IPS-20b (cell line): ENCODE measurements around the gene PER2.
"Not testable (repeated sequence)": the region's sequence is repeated elsewhere in the genome, so short reads cannot be mapped to it uniquely, and the experiment has no call there.

Source experiments
- H3K27ac ChIP-seq: one replicate; pipeline ENCODE4 v1.5.1; 2013; ENCODE audit warnings: low read length
- H3K27me3 ChIP-seq: 2 replicates; pipeline ENCODE4 v1.6.1; 2013; ENCODE audit warnings: mild to moderate bottlenecking, low read length, inconsistent platforms; ENCODE audit not compliant: insufficient read depth
- H3K36me3 ChIP-seq: 2 replicates; pipeline ENCODE4 v1.6.1; 2013; ENCODE audit warnings: low read depth, mild to moderate bottlenecking, inconsistent platforms, low read length, moderate library complexity; ENCODE audit not compliant: insufficient read depth
- H3K4me1 ChIP-seq: 2 replicates; pipeline ENCODE4 v1.6.1; 2013; ENCODE audit warnings: mild to moderate bottlenecking, control low read depth, inconsistent platforms, low read length, moderate library complexity; ENCODE audit not compliant: insufficient read depth
- H3K4me3 ChIP-seq: 2 replicates; pipeline ENCODE4 v1.5.1; 2013; ENCODE audit warnings: mild to moderate bottlenecking, low read length, inconsistent platforms
- H3K9ac ChIP-seq: 2 replicates; pipeline ENCODE4 v1.6.1; 2013; ENCODE audit warnings: low read depth, mild to moderate bottlenecking, inconsistent platforms, low read length, moderate library complexity
- H3K9me3 ChIP-seq: 2 replicates; pipeline ENCODE4 v1.6.1; 2013; ENCODE audit warnings: mild to moderate bottlenecking, low read depth, low read length, inconsistent platforms; ENCODE audit not compliant: insufficient read depth

The PER2 gene

DNA sequence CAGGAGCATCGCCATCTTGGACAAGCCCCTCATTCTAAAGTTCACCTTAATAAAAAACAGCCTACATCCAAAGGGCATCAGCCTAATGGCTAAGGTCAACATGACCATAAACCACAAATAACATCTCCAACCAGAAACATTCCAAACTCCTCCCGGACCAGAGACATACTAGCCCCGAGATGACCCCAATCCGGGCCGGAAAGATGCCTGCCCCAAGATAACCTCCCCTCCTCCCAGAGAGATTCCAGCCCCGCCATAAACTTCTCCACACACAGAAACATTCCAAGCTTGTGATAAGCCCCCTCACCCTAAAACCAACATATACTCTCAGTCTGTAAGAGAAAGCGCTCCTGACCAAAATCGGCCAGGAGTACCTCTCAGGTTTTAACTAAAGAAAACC lies 16.7 kb downstream of the PER2 start:
- H3K9me3 ChIP-seq, H3K27ac ChIP-seq, H3K27me3 ChIP-seq, H3K4me3 ChIP-seq, H3K4me1 ChIP-seq, H3K9ac ChIP-seq: not testable (repeated sequence)
- peaks cover 32% of the 10 kb centered on the region; the same call in 1 of the 2 replicates for H3K36me3 ChIP-seq

DNA sequence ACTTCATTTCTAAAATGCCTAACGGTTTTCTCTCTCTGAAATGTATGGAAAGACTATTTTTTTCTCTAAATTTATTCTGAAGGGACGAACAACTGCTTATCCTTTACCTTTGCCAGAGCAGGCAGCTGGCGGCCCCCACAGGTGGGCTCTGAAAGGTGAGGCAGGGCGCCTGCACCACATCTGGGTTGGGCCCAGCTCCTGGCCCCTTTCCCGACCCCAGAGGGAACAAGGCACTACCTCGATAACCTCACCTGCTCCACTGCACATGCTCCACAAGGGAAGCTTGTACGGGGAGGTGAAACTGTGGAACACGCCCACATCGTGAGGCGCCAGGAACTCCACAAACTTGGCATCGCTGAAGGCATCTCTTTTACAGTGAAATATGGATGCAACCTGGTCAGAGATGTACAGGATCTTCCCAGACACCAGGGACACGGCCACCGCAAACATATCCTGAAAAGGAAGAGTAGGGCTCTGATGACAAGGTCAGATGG lies 17.3 kb downstream of the PER2 start:
- H3K4me1 ChIP-seq = no peaks in the 10 kb centered on the region; the same call in 1 of the 2 replicates
- no peak overlapping the region for H3K9ac ChIP-seq
- H3K9me3 ChIP-seq = no peaks in the 10 kb centered on the region
- no peak overlapping the region for H3K4me3 ChIP-seq
- peaks cover 27% of the 10 kb centered on the region; the same call in 1 of the 2 replicates for H3K36me3 ChIP-seq
- H3K27me3 ChIP-seq = no peaks in the 10 kb centered on the region
- H3K27ac ChIP-seq = no peak overlapping the region

DNA sequence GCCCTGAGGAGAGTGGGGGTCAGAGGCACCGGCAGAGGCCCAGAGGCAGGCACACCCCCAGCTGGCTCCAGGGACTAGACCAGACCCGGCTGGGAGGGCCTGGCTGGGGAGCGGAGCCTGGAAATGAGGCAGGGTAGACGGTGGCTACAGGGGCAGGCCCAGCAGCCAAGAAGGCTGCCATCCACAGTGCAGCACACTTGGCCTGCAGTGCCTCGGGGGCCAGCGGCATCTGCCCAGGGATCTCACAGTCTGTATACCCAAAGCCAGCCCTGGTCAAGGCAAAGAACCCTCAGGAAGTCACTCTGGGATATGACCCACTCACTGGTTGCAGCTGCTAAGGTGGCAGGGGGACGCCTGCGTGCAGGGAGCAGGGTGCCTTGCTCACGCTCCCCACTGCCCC lies 17.8 kb downstream of the PER2 start:
- H3K27ac ChIP-seq = no peak overlapping the region

DNA sequence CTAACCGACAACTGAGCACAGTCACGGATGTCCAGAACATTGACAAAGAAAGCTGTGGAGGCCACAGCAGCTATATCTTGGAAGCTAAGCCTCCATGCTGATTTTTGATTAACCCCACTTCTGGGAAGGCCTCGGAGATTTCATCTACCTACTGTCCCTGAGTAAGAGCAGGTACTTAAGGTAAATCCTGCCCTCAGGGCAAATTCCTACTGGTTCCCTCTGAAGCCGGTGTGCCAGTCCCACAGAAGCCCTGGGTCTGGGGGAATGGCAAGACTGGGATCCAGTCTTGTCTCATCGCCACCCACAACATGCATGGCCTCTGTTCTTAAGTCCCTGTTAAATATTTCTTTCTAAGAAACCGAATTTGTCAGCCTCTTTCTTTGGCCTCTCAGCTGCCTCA lies 18.7 kb downstream of the PER2 start:
- Histone ChIP-seq H3K9ac (no peak overlapping the region), H3K36me3 (peaks cover 14% of the 10 kb centered on the region; the same call in 1 of the 2 replicates), H3K4me1 (no peaks in the 10 kb centered on the region; the same call in 1 of the 2 replicates), H3K9me3 (no peaks in the 10 kb centered on the region), H3K4me3 (no peak overlapping the region), H3K27ac (no peak overlapping the region), H3K27me3 (no peaks in the 10 kb centered on the region)

More for the DNA sequence above, 17.8 kb downstream of the PER2 start:
- Histone ChIP-seq H3K4me3 (no peak overlapping the region), H3K9ac (no peak overlapping the region), H3K27me3 (no peaks in the 10 kb centered on the region), H3K9me3 (no peaks in the 10 kb centered on the region), H3K4me1 (no peaks in the 10 kb centered on the region; the same call in 1 of the 2 replicates), H3K36me3 (peaks cover 23% of the 10 kb centered on the region; the same call in 1 of the 2 replicates)

DNA sequence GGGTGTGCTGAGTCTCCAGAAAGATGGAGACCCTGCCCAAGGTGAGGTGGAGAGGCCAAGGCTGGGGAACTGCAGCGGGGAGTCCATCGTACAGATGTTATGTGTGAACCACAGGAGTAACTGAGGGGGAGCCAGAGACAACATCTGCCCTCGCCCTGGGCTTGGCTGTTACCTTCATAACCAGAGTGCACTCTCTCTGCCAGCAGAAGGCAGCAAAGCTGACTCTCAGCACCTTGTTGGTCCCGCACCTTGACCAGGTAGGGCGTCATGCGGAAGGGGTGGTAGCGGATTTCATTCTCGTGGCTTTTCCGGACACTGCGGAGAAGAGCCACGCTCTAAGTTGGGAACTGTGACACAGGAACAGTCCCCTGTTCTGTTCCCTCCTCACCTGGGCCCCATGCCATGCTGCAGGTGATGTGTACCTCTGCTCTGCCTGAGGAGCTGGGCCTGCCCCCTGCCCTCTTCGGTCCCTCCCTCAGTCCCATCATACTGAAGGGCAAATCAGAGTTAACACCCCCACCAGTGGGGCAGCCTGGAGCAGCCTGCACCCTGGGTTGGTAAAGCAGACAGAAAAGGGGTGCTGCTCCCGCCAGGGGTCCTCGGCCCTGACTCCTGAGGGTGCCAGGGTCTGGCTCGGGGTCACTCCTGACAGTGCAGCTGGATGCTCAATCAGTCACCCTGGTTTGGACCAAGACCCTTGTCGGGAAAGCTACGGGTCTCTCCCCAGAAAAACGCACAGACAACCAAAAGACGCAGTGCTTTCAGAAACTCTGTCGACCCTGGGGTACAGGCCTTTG lies 20.3 kb downstream of the PER2 start:
- Histone ChIP-seq H3K27ac (no peak overlapping the region), H3K9me3 (no peaks in the 10 kb centered on the region), H3K27me3 (no peaks in the 10 kb centered on the region)

DNA sequence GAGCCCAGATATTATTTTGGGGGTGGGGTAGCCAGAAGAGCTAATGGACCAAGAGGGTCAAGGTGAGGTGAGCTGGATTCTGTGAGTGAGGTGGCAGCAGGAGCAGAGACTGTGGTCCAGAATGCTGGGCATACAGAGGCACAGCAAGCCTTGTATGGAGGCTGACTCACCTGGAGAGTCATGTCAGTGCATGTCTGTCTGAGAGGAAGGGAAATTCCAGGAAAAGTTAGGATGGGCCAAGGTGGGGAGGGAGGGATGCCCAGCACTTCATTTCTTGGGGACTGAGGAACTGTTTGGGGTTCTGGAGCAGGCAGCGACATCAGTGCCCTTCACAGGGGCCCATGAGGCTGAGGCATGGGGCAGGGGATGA lies 21.1 kb downstream of the PER2 start:
- Histone ChIP-seq H3K9ac (no peak overlapping the region), H3K4me3 (no peak overlapping the region), H3K9me3 (no peaks in the 10 kb centered on the region), H3K27ac (no peak overlapping the region), H3K36me3 (no peaks in the 10 kb centered on the region), H3K4me1 (no peaks in the 10 kb centered on the region; the same call in 1 of the 2 replicates), H3K27me3 (no peaks in the 10 kb centered on the region)

More for the DNA sequence above, 20.3 kb downstream of the PER2 start:
- H3K9ac ChIP-seq = no peak overlapping the region
- no peak overlapping the region for H3K4me3 ChIP-seq
- peaks cover 7% of the 10 kb centered on the region; the same call in 1 of the 2 replicates for H3K36me3 ChIP-seq
- H3K4me1 ChIP-seq = no peaks in the 10 kb centered on the region; the same call in 1 of the 2 replicates

DNA sequence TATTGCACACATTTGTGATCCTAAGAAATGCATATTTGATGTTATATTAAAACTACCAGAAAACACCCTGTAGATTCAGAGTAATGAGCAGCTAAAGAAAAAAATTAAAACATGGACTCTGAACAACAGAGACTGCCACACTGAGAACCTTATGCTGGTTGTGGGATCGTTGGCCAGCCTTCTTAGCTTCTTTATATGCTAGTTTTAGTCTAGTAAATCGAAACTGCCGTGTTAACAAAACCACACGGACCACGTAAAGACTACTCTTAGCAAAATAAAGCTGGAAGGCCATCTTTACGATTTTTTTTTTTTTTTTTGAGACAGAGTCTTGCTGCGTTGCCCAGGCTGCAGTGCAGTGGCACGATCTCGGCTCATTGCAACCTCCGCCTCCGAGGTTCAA lies 22.8 kb downstream of the PER2 start:
- Histone ChIP-seq H3K9ac (no peak overlapping the region), H3K27ac (no peak overlapping the region), H3K27me3 (no peaks in the 10 kb centered on the region)

DNA sequence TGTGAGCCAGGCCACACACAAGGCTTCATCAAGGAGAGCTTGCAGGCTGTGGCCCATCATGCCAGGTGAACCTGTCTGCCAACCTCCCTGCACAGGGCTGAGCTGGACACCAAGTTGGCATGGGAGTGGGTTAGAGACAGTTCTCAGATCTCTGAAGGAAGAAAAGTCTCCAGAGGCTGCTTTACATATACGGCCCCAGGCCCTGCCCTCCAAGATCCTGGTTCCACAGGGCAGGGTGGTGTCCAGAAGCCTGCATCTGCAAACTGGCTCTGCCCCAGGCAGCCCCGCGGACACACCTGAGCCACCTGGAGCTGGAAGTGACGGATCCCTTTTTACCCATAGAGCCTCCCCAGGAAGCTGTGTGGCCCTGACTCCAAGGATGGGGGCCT lies 24.3 kb downstream of the PER2 start:
- H3K9ac ChIP-seq = no peak overlapping the region
- H3K36me3 ChIP-seq = no peaks in the 10 kb centered on the region
- no peak overlapping the region for H3K27ac ChIP-seq
- H3K4me1 ChIP-seq = no peaks in the 10 kb centered on the region
- H3K4me3 ChIP-seq = no peak overlapping the region
- H3K27me3 ChIP-seq = no peaks in the 10 kb centered on the region
- no peaks in the 10 kb centered on the region for H3K9me3 ChIP-seq

More for the DNA sequence above, 22.8 kb downstream of the PER2 start:
- no peaks in the 10 kb centered on the region; the same call in 1 of the 2 replicates for H3K4me1 ChIP-seq
- H3K4me3 ChIP-seq = no peak overlapping the region
- no peaks in the 10 kb centered on the region for H3K9me3 ChIP-seq
- no peaks in the 10 kb centered on the region for H3K36me3 ChIP-seq

DNA sequence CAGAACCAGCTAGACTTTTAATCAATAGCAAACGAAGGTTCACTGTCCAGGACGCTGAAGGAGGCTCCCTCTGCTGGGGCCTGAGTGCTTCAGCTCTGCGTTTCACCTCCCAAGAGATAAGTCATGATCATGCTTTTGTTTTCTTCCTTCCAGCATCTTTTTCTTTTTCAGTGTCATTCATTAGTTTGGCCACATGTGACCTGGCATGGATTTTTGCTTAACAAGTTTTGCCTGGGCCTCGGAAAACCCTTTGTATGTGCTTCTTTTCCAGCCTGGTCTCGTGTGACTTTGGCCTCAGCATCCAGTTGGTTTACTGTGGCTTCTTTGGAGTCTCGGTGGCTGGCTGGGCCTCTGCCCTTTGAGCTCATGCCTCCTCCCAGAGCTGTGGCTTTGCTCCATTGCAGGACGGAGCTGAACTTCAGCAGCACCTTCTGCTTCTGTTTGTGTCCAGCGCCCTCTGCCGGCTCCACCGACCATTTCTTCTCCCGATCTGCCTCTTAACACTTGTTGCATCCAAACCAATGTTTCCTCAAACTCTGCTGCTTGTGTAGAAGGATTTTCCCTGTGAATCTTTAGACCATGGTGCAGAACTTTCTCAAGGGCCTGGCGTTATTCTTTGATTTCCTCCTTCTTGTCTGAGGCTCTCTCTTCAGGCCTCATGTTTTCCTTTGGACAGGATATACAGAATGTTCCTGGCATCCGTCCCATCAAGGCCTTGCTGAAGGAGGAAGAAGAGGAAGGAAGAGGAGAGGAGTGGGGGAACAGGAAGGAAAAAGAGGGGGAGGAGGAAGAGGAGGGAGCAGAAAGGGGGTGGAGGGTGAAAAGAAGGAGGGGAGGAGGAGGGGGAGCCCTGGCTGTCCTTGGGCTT lies 25.0 kb downstream of the PER2 start:
- H3K9me3 ChIP-seq = no peaks in the 10 kb centered on the region
- H3K9ac ChIP-seq = no peak overlapping the region
- H3K4me1 ChIP-seq = no peaks in the 10 kb centered on the region
- H3K4me3 ChIP-seq = no peak overlapping the region
- H3K27me3 ChIP-seq = no peaks in the 10 kb centered on the region
- H3K36me3 ChIP-seq = no peaks in the 10 kb centered on the region
- H3K27ac ChIP-seq = no peak overlapping the region

DNA sequence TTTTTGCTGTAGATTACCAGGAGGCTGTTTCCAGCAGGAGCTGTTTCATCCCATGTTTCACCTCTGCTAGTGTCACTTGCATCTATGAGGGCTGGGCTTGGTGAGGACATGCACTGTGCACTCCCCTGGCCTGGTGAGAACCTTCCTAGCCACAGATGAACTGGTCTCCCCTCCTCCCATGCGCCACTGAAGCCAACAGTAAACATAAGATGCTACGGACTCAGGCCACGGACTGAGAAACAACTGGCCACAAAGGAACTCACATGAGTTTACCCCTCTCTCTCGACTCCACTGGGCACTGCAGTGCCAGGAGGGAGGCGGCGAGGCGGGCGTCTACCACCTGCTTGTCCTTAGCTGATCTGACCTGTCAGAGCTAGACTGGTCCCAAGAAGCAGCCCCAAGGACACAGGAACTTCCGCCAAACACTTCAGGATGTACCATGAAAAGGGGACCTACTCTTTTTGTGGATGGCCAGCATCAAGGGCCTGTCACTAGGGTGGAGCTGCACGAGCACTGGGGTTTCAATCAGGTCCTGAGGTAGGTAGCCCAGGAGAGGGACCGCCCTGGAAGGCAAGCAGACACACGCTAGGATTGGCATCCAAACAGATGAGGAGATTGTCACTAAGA lies 25.8 kb downstream of the PER2 start:
- no peaks in the 10 kb centered on the region for H3K36me3 ChIP-seq
- no peaks in the 10 kb centered on the region for H3K9me3 ChIP-seq
- no peaks in the 10 kb centered on the region for H3K27me3 ChIP-seq
- H3K4me1 ChIP-seq = no peaks in the 10 kb centered on the region
- H3K4me3 ChIP-seq = no peak overlapping the region
- no peak overlapping the region for H3K27ac ChIP-seq
- no peak overlapping the region for H3K9ac ChIP-seq

DNA sequence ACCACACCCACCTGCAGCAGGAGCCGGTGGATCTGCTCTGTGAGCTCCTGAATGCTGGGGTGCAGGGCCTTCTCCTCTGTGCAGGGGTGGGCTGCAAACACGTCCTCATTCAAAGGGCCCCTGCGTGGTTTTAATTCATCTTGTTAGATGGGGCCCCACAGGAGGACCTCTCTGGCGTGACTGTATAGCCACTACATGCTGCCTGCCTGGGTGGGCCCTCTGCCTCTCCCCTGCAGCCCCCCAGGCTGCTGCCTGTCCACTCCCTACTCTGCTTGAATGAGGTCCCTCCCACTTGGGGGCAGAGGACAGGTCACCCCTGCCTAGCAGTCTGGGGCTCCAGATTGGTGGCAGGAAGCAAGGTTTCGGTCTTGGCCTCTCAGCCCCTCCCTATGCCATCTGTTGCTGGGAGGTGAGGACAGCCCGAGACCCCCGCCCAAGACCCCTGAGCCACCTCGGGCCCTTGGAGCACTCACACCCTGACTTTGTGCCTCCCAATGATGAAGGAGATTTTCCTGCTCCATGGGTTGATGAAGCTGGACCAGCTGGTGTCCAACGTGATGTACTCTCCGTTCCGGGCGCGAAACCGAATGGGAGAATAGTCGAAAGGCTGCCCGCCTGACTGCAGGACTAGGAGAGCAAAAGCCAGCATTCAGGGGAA lies 26.6 kb downstream of the PER2 start:
- Histone ChIP-seq H3K27ac (no peak overlapping the region), H3K9me3 (no peaks in the 10 kb centered on the region), H3K4me3 (no peak overlapping the region), H3K9ac (no peak overlapping the region), H3K27me3 (no peaks in the 10 kb centered on the region), H3K36me3 (no peaks in the 10 kb centered on the region), H3K4me1 (no peaks in the 10 kb centered on the region)
